Prostate gland (tissue), 2 donors: ENCODE measurements around the gene KCNE1.
"Not testable (repeated sequence)": the region's sequence is repeated elsewhere in the genome, so short reads cannot be mapped to it uniquely, and the experiment has no call there.

Experiments
- POLR2A ChIP-seq: fragments of 450-650 bp; IDR thresholded peaks from one replicate; pipeline ENCODE4 v1.6.1; 2016; ENCODE audit warnings: antibody characterized with exemption, mild to moderate bottlenecking
- TF ChIP-seq, protein P1 (sequence below), 4 experiments: fragments of 200-600 bp in 2 of 4; fragments of 450-650 bp in 2 of 4; sonication (generic) in 2 of 4; IDR thresholded peaks; 1 replicate in 3 of 4; 2 replicates in 1 of 4; pipeline ENCODE4 v1.5.1; 2016 to 2019; ENCODE audit warnings: antibody characterized with exemption in 4 of 4, mild to moderate bottlenecking in 2 of 4, moderate library complexity in 2 of 4

DNA sequence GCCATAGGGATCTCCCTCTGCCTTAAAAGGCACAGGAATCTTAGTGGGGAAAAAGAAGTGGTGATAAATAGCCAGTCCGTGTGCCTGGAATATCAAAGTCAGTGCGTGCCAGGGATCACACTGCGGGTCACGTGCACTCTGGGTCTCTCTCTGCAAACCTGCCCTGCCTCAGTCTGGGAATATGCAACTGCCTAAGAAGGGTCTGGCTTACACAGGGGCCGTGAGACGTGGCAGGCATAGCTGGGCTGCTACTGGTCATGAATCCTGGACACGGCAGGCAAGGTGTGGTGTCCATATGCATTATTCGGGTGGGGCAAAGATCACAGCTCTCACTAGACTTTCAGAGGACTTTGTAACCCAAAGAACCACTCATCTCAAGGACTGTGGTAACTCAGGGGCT lies 65.0 kb downstream of the KCNE1 start:
- TF ChIP-seq, protein P1, sequence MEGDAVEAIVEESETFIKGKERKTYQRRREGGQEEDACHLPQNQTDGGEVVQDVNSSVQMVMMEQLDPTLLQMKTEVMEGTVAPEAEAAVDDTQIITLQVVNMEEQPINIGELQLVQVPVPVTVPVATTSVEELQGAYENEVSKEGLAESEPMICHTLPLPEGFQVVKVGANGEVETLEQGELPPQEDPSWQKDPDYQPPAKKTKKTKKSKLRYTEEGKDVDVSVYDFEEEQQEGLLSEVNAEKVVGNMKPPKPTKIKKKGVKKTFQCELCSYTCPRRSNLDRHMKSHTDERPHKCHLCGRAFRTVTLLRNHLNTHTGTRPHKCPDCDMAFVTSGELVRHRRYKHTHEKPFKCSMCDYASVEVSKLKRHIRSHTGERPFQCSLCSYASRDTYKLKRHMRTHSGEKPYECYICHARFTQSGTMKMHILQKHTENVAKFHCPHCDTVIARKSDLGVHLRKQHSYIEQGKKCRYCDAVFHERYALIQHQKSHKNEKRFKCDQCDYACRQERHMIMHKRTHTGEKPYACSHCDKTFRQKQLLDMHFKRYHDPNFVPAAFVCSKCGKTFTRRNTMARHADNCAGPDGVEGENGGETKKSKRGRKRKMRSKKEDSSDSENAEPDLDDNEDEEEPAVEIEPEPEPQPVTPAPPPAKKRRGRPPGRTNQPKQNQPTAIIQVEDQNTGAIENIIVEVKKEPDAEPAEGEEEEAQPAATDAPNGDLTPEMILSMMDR (IDR thresholded peaks at IDR 0.05) = not testable (repeated sequence)
- TF ChIP-seq POLR2A = not testable (repeated sequence)
